Right ventricle myocardium inferior (tissue), 1 donor: ENCODE data around the gene PDE3A. TPM values are rescaled to one million over a fixed set of nuclear protein-coding genes. Genes with fewer than 3 reads are reported as not detected.

ENCODE experiments used
- ATAC-seq: fragments of 200-7000 bp; cut with Tn5 transposase; one replicate; pipeline ENCODE4 v1.9.1; 2020; ENCODE audit warnings: mild to moderate bottlenecking, moderate library complexity
- DNase-seq: peaks from one replicate; pipeline ENCODE4 v3.0.0; 2021; ENCODE audit errors: missing footprints
- intact Hi-C: fragments of 100-400 bp; cut with DNase I; formaldehyde crosslinking; loops from one replicate; pipeline ENCODE4 v1.11.0; 2022
- total RNA-seq: library from RNA; stranded (reverse); fragmentation: NEBNext Ultra II Directional; extraction: Animal tissue kit (Norgen Biotek cat#: 25700); gene quantifications from one replicate; pipeline ENCODE4 v1.2.1, GENCODE V29; 2021
- donor health status: DM: no; HTN: yes; CAD: no; lungs with severe emphysema.

PDE3A gene
- total RNA-seq, 1 donor from 2014 or later = 152 TPM

DNA sequence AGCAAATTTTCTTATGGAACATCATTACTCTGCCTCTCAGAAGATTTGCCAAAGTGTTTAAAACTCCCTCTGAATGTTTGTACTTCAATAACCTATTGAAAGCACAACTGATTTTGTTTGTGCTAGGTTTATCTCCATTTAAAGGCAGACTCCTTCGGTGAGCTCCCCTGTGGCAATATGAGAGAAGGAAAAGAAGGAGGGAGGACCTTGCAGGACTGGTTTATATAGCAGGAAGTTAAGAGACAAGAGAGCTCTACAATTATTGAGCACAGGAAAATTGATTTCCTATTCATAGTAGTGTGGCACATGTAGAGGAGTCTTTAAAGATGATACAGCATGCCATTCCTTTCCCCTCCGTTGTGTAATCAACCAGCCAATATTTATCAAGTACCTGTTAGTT lies 75.5 kb downstream of the PDE3A start:
- ATAC-seq (no peak), DNase-seq (no peak)
- intact Hi-C loops = loop anchor here (5.0 kb wide), 1 partner anchor 76 kb away; the partner anchor contains the start of gene PDE3A

DNA sequence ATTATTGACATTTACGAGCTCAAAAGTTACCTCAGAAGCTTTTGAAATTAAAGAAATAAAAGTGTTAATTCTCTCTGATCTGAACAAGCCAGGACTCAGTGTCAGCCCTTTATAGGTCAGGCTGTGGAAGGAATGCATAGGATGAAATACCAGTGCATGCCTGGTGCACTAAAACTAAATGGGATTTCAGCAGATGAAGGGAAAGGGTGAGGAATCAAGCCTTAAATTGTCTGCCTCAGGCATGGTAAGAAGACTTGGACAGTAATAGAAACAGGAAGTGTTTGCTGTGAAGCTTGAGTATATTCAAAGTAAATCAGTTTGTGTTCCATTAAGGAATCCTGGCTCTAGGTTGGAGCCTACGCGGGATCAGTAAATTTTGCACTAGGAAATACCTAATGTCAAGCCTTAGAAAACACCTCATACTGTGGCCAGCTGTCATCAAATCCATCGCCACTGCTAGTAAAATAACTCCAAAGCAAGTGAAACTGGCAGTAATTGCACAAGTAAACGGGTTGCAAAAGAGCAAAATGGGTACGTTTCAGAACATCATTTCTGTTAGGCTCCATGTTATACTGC lies 76.3 kb downstream of the PDE3A start:
- ATAC-seq (no peak), DNase-seq (no peak)
- intact Hi-C loops = loop anchor here (5.0 kb wide), 1 partner anchor 77 kb away; the partner anchor contains the start of gene PDE3A

DNA sequence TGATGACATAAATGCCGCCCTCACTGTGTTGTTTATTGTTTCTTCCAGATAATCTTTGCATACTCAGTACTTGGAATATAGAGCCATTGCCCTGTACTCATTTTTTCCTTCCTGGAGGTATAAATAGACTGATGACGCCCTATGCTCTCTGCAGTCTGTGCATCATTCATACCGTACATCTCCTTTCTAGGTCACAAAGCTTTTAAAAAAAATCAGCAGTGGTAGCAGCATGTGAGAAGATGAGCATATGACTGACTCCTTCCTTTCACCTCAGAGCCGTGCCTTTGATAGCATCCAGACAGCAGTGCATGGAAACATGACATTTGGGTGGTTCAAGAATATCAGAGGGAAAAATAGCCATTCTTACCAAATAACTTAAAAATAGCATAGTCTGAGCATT lies 77.3 kb downstream of the PDE3A start:
- ATAC-seq = peak; percentile 67
- DNase-seq = no peak
- intact Hi-C loops = no loop called here

DNA sequence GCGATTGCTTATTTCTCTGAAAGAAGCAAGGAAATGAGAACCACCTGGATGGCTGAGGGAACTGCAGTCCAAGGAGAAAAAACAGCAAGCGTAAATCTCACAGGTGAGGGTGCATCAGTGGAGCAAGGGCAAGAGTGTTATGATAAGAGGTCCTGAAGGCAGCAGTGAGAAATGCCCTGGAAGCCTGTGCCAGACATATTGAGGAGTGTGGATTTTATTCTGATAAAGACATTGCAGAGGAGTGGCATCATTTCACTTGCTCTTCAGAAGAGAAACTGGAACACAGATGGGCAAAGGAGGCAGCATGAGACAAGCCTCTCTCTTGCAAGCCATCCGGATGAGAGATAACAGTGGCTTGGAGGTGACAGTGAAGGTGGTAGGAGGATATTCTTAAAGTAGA lies 78.5 kb downstream of the PDE3A start:
- ATAC-seq (no peak), DNase-seq (no peak)
- intact Hi-C loops = no loop called here

DNA sequence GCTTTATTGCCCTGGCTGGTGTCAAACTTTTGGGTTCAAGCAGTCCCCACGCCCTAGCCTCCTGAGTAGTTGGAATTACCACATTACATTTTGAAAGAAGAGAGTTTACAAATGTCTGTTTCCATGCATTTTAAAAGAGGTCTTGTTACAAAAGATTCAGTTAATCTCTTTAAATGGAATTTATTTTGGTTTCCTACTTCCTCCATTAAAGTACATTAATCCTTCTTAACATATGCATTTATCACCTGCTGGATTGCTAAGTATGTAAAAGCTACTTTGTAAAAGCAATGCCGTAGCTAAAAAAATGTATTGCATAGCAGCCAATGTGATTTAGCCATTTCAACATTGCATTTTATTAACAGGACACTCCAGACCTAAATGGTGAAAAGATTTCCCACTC lies 80.4 kb downstream of the PDE3A start:
- ATAC-seq = no peak
- intact Hi-C loops = no loop called here

DNA sequence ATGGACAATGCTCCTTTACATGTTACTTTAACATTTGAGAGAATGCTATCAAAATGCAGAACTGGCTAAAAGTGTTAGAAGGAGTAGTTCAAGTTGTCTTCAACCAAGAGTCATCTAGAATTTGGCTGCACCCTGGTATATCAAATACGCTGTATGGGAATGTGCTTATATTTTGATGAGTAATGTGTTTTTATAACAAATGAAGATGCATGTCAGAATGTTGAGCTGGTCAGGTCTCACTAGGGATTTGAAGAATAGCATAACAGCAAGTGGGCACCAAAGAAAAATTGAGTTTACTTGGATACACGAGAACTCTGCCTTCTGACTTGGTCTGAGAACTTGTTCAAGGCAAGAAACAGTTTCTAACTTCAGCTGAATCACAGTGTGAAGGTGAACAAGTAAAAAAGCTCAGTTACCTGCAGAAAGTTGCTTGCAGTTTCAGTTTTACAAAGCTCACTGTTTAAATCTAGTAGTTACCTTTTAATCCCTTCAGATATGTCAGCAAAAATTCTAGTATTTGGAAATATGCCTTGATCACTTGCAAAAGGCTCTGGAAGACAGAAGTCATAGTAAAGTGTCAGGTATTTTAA lies 82.3 kb downstream of the PDE3A start:
- no peak for ATAC-seq
- intact Hi-C loops = no loop called here

More for the DNA sequence above, 80.4 kb downstream of the PDE3A start:
- no peak for DNase-seq

DNA sequence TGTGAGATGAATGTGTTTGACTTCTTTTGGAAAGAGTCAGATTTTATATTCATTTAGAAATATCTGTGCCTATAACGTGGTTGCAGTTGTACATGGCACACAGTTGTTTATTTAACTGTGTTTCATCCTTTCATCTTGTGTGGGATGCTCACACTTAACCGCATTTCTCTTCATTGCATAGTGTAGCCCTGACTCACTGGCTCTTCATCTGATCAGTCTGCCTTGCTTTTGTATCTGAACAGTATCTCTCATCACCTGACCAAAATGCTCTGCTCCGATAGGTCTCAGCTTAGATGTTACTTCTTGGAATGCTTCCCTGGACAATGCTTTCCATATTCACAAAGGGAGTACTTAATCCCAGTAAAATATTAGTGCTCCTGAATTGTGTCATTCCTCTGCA lies 83.4 kb downstream of the PDE3A start:
- intact Hi-C loops = no loop called here
- DNase-seq = no peak

More for the DNA sequence above, 82.3 kb downstream of the PDE3A start:
- no peak for DNase-seq

DNA sequence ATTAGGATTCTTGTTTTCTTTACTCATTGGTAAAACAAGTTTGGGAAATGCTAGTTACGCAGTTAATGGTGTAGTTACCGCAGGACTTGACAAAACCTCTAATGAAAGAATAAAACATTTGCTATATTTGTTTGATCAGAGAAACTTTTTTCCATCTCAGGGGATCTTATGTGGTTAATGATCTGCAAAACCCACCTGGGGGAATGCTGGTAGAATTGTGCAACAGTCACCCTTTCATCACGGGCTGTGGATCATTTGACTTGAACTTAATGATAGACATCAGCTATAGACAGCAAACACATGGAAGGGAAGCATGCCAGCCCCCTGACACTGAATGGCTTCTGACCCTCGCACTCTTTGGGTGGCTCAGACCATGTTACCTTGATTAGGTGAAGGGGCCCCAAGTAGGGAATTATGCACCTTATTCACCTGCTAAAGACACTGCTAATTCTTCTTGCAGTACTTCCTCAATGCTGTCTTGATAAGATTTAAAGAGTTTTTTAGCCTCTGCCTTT lies 84.2 kb downstream of the PDE3A start:
- intact Hi-C loops = no loop called here
- DNase-seq (no peak), ATAC-seq (no peak)

More for the DNA sequence above, 83.4 kb downstream of the PDE3A start:
- ATAC-seq = no peak

DNA sequence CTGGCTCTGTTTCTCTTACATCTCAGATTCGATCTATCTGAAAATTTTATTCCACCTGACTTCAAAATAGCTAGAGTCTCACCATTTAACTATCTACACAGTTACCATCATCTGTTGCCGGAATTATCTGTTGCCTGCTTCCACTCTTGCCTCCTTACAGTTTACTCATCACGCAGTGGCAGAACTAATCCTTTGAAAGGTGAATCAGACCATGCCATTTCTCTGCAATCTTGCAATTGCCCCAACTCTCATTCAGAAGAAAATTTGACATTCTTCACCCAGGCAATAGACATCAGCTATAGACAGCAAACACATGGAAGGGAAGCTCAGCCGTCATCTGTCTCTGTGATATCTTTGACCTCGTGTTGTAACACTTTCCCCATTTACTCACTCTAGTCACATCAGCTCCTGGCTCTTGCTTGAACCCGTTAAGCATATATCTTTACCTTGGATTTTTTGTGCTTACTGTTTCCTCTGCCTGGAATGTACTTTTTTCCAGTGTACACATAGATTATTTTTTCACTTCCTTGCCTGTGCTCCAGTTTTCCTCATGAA lies 85.5 kb downstream of the PDE3A start:
- intact Hi-C loops = no loop called here
- ATAC-seq (no peak), DNase-seq (no peak)

DNA sequence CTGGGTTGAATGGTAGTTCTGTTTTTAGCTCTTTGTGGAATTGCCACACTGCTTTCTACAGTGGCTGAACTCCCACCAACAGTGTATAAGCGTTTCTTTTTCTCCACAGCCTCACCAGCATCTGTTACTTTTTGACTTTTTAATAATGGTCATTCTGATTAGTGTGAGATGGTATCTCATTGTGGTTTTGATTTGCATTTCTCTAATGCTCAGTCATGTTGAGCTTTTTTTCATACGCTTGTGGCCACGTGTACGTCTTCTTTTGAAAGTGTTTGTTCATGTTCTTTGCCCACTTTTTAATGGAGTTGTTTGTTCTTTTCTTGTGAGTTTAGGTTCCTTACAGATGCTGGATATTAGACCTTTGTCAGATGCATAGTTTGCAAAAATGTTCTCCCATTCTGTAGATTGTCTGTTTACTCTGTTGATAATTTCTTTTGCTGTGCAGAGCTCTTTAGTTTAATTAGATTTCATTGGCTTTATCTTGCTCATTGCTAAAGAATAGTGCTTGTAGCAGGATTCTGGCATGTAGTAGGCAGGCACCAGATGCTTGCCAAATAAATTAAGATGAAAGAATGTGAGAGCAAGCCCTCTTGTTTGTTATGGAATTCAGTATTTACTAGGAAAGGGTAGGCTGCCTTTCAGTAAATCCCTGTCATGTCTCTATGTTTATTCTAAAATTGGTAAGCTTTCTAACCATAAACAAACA lies 86.8 kb downstream of the PDE3A start:
- DNase-seq (no peak), ATAC-seq (no peak)
- intact Hi-C loops = no loop called here

DNA sequence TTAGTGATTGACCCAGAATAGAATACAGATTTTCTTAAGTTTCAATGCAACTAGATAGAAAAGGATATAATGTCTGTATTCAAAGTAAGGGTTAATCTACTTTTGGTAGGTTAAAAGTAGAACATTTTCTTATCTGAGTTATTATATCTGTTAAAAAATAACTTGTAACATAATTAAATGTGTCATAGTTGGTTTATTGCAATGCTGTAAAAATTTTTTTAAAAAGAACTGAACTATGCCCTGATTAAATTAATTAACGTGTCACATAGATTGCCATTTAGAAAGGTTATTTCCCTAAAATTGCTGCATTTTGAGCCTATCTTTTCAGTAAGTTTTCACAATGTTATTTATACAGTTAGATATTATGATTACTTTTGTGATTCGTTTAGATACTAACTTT lies 89.2 kb downstream of the PDE3A start:
- ATAC-seq = no peak
- intact Hi-C loops = no loop called here
- no peak for DNase-seq

DNA sequence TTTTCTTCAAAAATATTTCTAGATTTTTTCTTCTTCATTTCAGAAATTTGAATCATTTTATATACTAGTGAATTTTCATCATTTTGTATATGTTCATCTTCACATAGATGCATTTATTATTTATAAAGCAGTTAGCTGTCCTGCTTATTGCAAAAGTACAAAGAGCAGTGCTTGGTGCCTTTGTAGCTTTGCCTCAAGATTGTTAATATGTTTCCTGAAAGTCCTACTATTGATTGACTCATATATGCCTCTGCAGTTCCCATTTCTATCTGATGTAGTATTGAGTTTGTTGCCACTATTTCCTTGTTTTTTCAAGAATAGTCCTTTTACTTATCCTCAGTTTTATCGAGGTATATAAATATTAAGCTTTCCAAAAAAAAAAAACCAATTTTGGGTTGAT lies 89.7 kb downstream of the PDE3A start:
- intact Hi-C loops = no loop called here
- no peak for DNase-seq
- no peak for ATAC-seq

DNA sequence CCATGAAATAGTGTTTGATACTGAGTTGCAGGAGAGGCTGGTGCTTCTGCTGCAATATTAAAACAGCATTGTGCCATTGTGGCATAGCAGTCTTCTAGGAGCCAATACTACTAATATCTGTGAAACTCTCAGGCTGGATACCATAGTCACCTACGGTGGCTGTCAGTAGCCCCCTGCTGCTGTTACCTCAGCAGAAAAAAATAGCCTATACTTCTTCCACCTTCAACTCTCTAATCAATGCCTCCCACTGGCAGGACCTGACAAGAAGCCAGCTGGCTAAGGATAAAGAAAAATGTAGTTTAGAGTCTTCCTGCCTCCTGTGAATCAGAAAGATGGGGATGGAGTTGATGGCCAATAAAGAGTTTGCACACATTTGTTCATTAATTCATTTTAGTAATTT lies 91.6 kb downstream of the PDE3A start:
- ATAC-seq (peak; percentile 8), DNase-seq (no peak)
- intact Hi-C loops = loop anchor here (5.0 kb wide), 1 partner anchor 142 kb away; no protein-coding TSS in a partner anchor

DNA sequence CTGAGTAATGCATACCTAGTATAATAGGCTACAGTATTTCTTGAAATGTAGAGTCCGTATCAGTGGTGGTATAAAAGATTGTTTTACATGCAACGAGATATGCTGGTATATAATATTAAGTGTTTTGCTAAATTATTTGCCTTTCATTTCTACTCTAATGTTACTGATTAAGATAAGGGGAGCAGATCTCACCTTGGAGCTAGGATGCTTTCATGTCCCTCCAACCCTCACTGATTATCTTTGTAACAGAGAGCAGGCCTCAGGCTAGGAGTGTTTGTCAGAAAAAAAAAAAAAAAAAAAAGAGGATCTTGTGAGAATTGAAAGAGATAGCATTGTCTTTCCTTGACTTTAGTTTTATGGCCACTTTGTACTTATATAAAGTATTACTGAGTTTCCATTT lies 92.6 kb downstream of the PDE3A start:
- no peak for ATAC-seq
- intact Hi-C loops = loop anchor here (5.0 kb wide), 1 partner anchor 141 kb away; no protein-coding TSS in a partner anchor
- no peak for DNase-seq

DNA sequence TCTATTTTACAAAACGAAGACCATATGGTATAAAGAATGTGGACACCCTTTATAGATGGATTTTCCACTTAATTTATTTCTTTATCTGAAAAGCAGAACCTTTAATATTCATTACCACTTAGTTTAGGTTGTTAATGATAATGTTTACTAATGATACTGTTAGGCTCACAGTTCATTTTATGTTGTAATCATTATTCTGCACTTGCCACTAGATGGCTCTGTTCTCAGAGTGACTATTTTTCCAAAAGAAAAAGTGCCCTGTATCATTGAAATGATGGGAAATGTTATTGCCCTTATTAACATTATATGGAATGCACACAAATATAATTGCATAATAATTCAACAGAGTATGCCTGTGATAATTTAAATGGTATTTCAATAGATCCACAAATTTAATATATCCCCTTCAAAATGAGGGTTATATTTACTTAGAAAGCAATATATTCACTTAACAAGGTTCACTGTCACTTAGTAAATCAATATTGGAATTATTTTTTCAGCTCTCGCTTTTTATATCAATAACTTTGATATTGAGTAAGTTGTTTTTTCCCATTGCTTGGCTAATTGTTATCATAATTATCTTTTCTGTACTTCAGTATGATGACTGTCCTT lies 95.7 kb downstream of the PDE3A start:
- ATAC-seq (no peak), DNase-seq (no peak)
- intact Hi-C loops = loop anchor here (5.0 kb wide), 1 partner anchor 138 kb away; no protein-coding TSS in a partner anchor

DNA sequence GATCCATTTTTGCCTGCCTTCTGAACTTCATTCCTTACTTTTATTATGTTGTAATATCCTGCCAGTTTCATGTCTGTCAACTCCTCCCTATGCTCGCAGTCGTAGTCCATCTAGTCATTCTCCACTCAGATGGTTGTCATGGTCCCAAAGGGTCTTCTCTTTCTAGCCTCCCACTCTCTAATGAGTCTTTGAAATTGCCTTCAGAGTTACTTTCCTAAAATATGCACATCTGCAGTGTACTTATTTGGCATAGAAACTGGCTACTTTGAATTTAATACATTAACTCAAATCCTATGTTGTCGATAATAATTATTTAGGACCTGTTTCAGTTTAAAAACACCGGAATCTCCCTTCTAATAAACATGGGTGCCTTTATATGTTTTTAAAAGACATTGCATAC lies 101.0 kb downstream of the PDE3A start:
- intact Hi-C loops = loop anchor here (5.0 kb wide), 1 partner anchor 78 kb away; no protein-coding TSS in a partner anchor
- no peak for DNase-seq
- no peak for ATAC-seq

DNA sequence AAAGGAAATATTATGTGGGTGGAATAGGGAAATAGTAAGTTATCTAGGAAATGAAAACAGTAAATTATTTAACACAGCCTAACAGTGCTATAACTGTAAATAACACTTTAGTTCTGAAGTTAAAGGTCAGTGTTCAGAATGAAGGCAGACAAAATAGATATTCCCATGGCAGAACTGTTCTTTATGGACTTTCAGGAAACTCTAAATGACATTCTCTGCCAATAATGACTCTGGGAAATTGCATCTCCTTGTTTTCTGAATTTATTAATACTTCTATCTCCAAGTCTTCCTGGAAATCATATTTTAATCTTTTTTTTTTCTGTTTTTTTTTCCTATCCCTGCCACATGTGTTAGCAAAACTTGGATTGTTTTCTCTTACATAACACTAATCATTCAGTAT lies 101.4 kb downstream of the PDE3A start:
- no peak for ATAC-seq
- intact Hi-C loops = loop anchor here (5.0 kb wide), 3 partner anchors 48 to 87 kb away; no protein-coding TSS in a partner anchor
- DNase-seq = no peak

DNA sequence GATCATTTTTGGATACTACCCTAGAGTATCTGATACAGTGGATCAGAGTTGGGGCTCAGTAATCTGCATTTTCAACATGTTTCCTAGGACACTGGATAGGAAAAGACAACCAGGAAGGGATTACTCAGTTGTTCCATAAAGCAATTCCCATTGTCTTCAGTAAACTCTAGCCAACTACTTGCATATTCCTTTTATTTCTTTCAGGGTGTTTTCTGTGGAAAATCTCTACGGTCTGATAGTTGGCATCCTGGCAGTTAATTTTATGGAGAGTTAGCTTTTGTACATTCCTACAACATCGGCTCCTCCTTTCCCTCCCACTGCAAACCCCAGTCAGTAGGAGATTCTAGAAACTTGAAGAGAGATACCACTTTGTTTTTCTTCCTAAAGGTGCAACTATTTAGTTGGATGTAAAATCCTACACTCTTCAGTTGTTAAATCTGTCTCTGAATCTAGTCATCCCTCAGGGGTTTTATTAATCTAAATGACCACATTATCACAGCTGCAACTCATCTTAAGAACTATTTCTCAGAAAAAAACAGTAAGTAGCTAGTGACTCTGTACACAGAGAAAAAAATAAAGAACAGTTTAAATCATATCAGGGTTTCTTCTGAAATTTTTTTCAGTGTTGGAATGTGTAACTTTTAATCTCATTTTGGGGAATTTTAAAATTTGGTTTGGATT lies 103.9 kb downstream of the PDE3A start:
- ATAC-seq = no peak
- no peak for DNase-seq
- intact Hi-C loops = loop anchor here (5.0 kb wide), 2 partner anchors 45 to 90 kb away; no protein-coding TSS in a partner anchor
